Activated T-helper 17 cell treated with anti-CD3 and anti-CD28 coated beads, Interleukin-2, amount 50 U/mL, for 72 hours (primary cell): ENCODE results near the gene TUNAR. TPM values are rescaled to one million over a fixed set of nuclear protein-coding genes. Genes with fewer than 3 reads are reported as not detected.

Source experiments
- ATAC-seq: fragments of 150-1000 bp; cut with Tn5 transposase; replicated peaks from 2 replicates; pipeline ENCODE4 v1.10.0; 2021; ENCODE audit warnings: mild to moderate bottlenecking, moderate library complexity
- H3K27ac Mint-ChIP-seq: one replicate; pipeline ENCODE4 v1.8.0; 2022; ENCODE audit warnings: mixed read lengths
- H3K27me3 Mint-ChIP-seq: one replicate; pipeline ENCODE4 v1.8.0; 2022; ENCODE audit warnings: mixed read lengths
- H3K36me3 Mint-ChIP-seq: one replicate; pipeline ENCODE4 v1.8.0; 2022; ENCODE audit warnings: low read depth, mild to moderate bottlenecking, mixed read lengths
- H3K4me1 Mint-ChIP-seq: one replicate; pipeline ENCODE4 v1.8.0; 2022; ENCODE audit warnings: mixed read lengths
- H3K4me3 Mint-ChIP-seq: one replicate; pipeline ENCODE4 v1.8.0; 2022; ENCODE audit warnings: mild to moderate bottlenecking, mixed read lengths
- H3K9me3 Mint-ChIP-seq: one replicate; pipeline ENCODE4 v1.8.0; 2022; ENCODE audit warnings: mixed read lengths
- total RNA-seq, 2 donors: library from RNA; stranded (reverse); gene quantifications; one replicate each; pipeline ENCODE4 v1.2.3, GENCODE V29; 2022

The TUNAR gene
- total RNA-seq = not detected

DNA sequence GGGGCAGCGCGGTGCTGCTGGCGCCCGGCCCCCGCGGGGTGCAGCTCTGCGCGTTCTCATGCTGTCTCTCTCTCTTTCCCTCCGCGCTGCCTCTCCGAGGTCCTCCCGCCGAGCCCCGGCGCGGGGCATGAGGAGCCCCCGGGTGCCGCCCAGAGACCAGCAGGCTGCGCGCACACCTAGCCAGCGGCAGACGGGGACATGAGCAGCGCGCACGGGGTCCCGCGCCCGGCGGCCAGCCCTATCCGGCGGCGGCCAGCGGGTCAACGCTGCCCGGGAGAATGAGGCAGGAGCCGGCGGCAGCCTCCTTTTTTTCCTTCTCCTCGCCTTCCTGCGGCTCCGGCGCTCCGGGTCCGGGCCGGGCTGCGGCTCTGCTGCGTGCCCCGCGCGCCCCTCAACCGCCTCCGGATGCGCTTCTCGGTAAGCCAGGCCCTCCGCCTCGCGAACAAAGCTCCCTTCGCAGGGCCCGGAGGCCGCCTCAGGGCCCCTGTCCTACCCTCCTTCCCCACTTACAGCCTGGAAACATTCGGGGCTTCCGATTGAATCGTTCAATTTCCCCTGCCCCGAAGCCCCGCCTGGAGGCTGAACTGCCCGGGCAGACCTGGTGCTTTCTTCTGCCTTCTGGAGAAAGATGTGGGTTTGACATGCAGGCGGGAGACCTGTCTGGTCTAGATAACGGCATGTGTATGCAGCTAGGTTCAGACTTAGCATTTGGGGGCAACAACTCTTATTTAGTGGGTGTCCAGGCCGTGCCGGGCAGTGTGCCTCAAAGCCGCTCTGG, at the start of gene TUNAR:
Gene TUNAR, plus strand, starts transcription at position 72 of the 778 bp plus-strand sequence.
- ATAC-seq = no peak
- Mint-ChIP-seq H3K27me3 (peaks cover 42% of the 10 kb centered on the region), H3K9me3 (no peaks in the 10 kb centered on the region), H3K36me3 (no peaks in the 10 kb centered on the region), H3K4me1 (no peaks in the 10 kb centered on the region), H3K27ac (no peak within 1 kb of the TSS), H3K4me3 (peak within 1 kb of the TSS; percentile 7)

DNA sequence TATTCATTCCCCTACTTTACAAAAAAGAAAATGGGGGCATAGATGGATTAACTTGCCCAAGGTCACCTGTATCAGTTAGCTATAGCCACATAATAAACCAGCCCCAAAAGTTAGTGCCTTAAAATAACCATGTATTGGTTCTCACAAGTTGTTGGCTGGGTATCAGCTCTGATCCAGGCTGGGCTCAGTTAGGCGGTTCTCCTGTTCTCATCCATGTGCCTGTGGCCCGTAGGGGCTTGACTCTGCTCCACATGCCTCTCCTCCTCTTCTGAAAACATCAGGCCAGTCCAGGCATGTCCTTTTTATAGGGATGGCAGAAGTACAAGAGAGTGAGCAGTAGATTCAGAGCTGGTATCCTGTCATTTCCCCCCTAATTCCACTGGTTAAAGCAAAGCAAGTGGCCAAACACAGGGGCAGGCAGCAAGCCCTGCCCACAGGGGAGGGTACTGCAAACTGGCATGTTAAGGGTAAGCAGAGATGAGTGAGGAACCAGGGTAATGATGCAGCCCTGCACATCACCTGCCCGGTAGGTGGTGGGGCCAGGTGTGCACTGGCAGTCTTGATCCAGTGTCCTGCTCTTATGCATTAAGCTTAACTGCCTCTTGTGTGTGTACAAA, 47.9 kb upstream of the TUNAR start:
- Mint-ChIP-seq H3K36me3 (no peaks in the 10 kb centered on the region), H3K4me1 (no peaks in the 10 kb centered on the region), H3K9me3 (no peaks in the 10 kb centered on the region), H3K27me3 (peaks cover 35% of the 10 kb centered on the region), H3K27ac (no peak overlapping the region), H3K4me3 (no peak overlapping the region)
- ATAC-seq = no peak

DNA sequence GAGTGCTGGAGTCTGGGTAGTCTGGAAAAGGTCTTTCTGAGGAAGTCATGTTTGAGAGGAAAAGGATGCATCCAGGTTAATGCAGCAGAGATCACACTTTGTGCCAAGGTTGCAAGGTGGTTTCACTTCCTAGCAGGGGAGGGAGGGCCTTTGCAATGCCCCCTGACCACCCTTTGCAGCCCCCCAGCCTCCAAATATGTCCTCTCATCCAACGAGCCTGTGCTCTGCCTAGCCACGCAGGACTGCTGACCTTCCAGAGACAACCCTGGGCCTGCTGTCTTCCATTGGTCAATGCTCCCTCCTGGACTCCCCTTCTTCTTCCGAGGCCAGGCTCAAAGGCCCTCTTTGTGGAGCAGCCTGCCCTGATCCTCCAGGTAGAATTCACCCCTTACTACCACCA, 47.3 kb upstream of the TUNAR start:
- ATAC-seq = no peak
- Mint-ChIP-seq H3K27me3 (peaks cover 35% of the 10 kb centered on the region), H3K9me3 (no peaks in the 10 kb centered on the region), H3K4me3 (no peak overlapping the region), H3K4me1 (no peaks in the 10 kb centered on the region), H3K27ac (no peak overlapping the region), H3K36me3 (no peaks in the 10 kb centered on the region)

DNA sequence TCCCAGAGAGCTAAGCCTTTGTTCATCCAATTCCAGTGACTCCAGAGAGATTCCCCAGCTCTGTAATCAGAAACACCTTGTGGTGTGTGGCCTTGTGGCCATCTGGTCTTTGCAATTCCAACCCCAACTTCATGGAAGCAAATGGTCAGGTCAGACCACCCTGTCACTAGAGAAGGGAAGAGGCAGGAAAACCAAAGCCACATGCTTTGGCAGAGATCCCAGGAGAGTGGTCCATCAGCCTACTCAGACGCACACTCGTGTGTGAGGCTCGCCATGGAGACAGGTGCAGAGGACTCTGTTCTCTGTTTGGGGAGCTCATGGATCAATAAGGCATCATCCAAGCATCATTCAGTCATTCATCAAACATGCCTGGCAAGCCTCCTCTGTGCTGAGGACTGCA, 46.2 kb upstream of the TUNAR start:
- Mint-ChIP-seq H3K4me1 (no peaks in the 10 kb centered on the region), H3K27ac (no peak overlapping the region), H3K36me3 (no peaks in the 10 kb centered on the region), H3K27me3 (peaks cover 35% of the 10 kb centered on the region), H3K9me3 (no peaks in the 10 kb centered on the region), H3K4me3 (no peak overlapping the region)
- ATAC-seq = no peak

DNA sequence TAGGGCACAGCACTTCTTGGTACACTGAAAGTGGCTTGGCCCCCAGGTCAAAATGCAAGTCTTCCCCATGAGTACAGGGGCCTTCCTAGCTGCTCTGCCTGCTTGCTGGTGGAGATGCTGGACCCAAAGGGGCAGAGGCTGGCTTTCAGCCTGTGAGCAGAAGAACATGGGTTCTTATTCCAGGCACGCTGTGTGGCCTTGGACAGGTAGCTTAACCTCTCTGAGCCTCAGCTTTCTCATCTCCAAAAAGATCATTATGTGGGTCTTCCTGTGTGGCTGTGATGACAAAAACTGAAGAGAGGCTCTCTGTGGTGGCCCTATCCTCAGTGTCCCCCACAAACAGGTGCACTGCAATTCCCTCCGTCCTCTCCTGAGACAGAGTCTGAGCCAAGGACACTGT, 45.6 kb upstream of the TUNAR start:
- Mint-ChIP-seq H3K36me3 (no peaks in the 10 kb centered on the region), H3K27me3 (peaks cover 35% of the 10 kb centered on the region), H3K4me3 (no peak overlapping the region), H3K27ac (no peak overlapping the region), H3K4me1 (no peaks in the 10 kb centered on the region), H3K9me3 (no peaks in the 10 kb centered on the region)
- no peak for ATAC-seq

DNA sequence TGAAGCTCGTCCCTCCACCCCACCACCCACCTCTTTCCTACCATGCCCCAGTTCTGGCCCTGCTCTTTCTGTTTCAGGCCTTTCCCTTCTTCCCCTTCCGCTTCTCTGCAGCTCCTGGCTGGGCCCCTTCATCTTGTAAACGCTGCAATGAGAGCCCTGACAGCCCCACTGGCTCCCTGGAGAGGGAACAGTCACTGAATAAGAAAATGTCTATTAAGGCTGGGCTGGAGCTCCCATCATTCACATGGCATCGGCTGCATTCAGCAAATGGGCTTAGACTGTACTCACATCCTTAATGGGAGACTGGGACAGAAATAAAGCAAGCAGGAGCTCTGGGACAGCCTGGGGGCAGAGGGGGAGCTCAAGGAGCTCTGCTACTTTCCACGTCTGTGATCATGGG, 45.2 kb upstream of the TUNAR start:
- Mint-ChIP-seq H3K27ac (no peak overlapping the region), H3K36me3 (no peaks in the 10 kb centered on the region), H3K9me3 (no peaks in the 10 kb centered on the region), H3K4me3 (no peak overlapping the region), H3K4me1 (no peaks in the 10 kb centered on the region), H3K27me3 (peaks cover 35% of the 10 kb centered on the region)
- no peak for ATAC-seq

DNA sequence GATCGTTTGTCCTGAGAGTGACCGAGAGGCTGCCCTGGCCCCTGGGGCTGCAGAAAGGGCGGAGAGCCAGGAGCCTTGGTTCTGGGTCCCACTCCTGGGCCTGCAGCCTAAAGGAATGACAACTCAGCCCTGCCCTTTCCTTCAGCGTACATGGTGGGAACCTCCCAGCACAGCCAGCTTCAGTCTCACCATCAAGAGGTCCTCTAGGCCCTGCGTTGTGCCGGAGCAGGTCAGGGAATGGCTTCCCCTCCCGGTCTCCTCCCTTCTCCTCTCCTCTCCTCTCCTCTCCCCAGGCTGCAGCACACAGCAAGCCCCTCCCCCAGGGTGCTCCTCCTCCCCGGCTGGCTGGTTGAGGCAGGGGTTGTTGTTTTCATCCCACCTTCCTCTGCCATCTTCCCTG, 44.6 kb upstream of the TUNAR start:
- no peak overlapping the region for H3K27ac Mint-ChIP-seq
- no peak overlapping the region for H3K4me3 Mint-ChIP-seq
- ATAC-seq = no peak
- no peaks in the 10 kb centered on the region for H3K9me3 Mint-ChIP-seq
- no peaks in the 10 kb centered on the region for H3K36me3 Mint-ChIP-seq
- H3K27me3 Mint-ChIP-seq = peaks cover 32% of the 10 kb centered on the region
- no peaks in the 10 kb centered on the region for H3K4me1 Mint-ChIP-seq

DNA sequence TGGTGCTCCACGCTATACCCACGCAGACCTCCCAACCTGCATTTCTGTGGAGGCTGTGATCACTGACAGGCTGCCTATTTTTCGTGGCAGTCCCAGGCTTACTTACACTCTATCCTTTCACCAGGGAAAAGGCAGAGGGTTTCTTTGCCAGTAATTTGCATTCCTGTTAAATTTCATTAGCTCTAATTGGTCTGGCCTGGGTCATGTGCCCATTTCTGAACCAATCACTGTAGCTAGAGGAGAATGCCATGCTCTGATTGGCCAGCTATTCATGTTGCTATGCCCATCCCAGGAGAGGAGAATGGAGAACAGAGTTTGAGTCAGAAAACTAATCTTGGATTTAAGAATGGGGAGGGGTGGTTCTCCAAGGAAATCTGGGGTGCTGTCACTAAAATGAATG, 43.2 kb upstream of the TUNAR start:
- Mint-ChIP-seq H3K4me1 (no peaks in the 10 kb centered on the region), H3K27ac (no peak overlapping the region), H3K27me3 (peaks cover 28% of the 10 kb centered on the region), H3K4me3 (no peak overlapping the region), H3K9me3 (no peaks in the 10 kb centered on the region), H3K36me3 (no peaks in the 10 kb centered on the region)
- no peak for ATAC-seq

DNA sequence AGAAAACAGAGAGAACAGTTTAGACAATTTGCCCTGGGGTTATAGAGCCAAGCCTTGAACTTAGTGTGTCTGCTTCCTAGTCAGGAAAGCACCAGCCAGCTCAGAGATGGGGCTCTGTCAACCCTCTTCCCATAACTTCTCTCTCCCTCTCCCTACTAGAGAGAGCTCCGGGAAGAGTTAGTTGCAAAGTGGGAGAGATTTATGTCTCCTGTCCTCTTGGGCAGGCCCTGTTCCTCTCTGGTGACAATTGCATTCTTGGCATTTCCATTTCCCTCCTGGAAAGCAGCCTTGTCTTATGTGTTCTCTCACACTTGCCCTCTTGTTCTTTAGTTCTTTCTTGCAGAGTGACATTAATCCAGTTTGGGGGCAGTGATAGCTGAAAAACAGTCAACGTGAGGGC, 42.1 kb upstream of the TUNAR start:
- Mint-ChIP-seq H3K4me3 (no peak overlapping the region), H3K27ac (no peak overlapping the region), H3K36me3 (no peaks in the 10 kb centered on the region), H3K27me3 (peaks cover 27% of the 10 kb centered on the region), H3K9me3 (no peaks in the 10 kb centered on the region), H3K4me1 (no peaks in the 10 kb centered on the region)
- no peak for ATAC-seq

DNA sequence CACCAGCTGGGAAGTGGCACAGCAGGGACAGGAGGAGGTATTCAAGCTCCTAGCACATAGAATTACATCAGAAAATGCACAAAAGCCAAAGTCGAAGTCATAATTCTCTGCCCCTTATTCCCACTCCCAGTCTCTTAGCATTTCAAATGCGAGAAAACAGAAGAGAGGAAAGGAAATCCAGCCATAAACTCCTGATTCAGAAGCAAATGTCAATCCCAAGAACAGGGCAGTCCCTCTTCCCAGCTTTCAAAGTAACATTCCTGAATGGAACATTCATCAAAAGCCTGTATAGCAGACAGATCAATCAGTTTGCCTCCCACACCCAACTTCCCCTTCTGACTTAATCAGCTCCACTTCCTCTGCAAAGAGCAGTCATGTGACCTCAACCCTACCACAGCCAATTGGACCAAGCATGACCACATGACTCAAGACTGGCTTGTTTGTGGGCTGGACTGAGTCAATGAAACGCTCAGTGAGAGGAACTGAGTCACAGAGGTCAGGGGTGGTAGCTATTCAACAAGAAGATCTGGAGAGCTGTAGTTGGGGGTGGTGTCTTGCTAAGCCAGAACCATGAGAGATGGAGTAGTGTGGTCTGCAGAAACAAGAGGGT, 41.4 kb upstream of the TUNAR start:
- peaks cover 24% of the 10 kb centered on the region for H3K27me3 Mint-ChIP-seq
- peak; percentile 96 for ATAC-seq

DNA sequence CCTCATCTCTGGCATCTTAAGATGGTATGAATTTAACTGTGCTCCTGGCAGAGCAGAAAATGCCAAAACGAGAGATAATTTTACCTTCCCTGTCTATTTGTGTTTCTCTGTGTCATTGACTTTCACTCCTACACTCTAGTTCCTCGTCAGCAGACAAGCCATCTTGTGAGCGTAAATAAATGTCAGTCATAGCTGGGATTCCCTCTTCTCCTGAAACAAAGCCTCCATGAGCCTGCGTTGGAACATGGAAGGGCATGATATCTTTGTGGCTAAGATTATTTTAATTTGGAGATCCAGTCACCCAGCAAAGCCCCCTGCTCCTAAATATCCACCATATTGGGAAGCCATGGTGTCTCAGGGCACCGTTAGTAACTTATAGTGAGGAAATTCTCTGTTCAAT, 37.8 kb upstream of the TUNAR start:
- H3K9me3 Mint-ChIP-seq = no peaks in the 10 kb centered on the region

More for the DNA sequence above, 41.4 kb upstream of the TUNAR start:
- no peak overlapping the region for H3K27ac Mint-ChIP-seq
- no peaks in the 10 kb centered on the region for H3K36me3 Mint-ChIP-seq
- H3K4me1 Mint-ChIP-seq = no peaks in the 10 kb centered on the region
- no peak overlapping the region for H3K4me3 Mint-ChIP-seq
- H3K9me3 Mint-ChIP-seq = no peaks in the 10 kb centered on the region

DNA sequence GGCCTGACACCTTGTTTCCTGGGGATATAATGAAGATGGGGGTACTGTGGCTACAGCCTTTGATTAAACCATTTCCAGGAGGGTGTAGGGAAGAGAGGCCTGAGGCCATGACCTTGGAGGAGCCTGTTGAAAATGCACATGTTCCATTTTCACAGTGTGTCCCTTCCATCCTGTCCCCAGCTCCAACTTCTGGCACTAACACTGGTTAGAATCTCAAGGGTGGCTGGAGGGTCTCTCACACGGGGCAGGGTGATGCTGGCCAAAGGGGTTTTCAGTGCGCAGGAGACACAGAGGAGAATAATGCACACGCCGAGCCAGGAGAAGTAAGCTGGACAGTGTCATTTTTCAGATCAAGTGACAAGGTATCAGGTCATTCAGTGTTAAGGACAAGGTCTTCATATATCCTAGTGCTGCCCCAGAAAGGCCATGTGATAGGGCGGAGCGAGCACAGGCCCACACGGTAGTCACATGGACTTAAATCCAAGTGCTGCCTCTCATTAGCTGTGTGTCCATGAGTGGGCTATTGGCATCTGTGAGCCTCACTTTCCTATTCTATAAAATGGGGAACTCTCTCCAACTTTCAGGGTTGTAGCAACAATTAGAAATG, 36.4 kb upstream of the TUNAR start:
- Mint-ChIP-seq H3K4me3 (no peak overlapping the region), H3K27me3 (peaks cover 10% of the 10 kb centered on the region), H3K4me1 (no peaks in the 10 kb centered on the region), H3K36me3 (no peaks in the 10 kb centered on the region), H3K27ac (no peak overlapping the region), H3K9me3 (no peaks in the 10 kb centered on the region)
- no peak for ATAC-seq

More for the DNA sequence above, 37.8 kb upstream of the TUNAR start:
- no peak for ATAC-seq
- H3K4me3 Mint-ChIP-seq = no peak overlapping the region
- no peak overlapping the region for H3K27ac Mint-ChIP-seq
- no peaks in the 10 kb centered on the region for H3K36me3 Mint-ChIP-seq
- H3K4me1 Mint-ChIP-seq = no peaks in the 10 kb centered on the region
- H3K27me3 Mint-ChIP-seq = peaks cover 10% of the 10 kb centered on the region

DNA sequence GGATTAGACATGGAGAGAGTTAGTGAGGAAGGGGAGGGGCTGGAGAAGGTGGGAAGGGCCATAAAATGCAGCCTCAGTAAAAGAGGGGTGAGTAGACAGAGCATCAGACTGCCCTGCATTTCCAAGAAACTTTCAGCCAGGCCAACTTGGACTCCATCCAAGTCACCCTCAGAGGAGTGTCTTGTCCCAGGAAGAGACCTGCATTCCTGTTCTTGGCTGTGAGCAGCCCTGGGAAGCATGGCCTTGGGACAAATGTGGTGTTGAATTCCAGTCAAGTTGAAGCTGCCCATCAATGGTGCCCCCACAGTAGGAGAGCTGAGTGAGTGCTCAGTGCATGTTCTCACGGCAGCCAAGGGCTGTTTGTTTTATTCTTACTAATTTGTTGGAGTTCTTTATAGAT, 35.0 kb upstream of the TUNAR start:
- no peaks in the 10 kb centered on the region for H3K4me1 Mint-ChIP-seq
- no peak overlapping the region for H3K4me3 Mint-ChIP-seq
- peaks cover 17% of the 10 kb centered on the region for H3K27me3 Mint-ChIP-seq
- H3K36me3 Mint-ChIP-seq = no peaks in the 10 kb centered on the region
- no peak for ATAC-seq
- H3K9me3 Mint-ChIP-seq = no peaks in the 10 kb centered on the region
- no peak overlapping the region for H3K27ac Mint-ChIP-seq

DNA sequence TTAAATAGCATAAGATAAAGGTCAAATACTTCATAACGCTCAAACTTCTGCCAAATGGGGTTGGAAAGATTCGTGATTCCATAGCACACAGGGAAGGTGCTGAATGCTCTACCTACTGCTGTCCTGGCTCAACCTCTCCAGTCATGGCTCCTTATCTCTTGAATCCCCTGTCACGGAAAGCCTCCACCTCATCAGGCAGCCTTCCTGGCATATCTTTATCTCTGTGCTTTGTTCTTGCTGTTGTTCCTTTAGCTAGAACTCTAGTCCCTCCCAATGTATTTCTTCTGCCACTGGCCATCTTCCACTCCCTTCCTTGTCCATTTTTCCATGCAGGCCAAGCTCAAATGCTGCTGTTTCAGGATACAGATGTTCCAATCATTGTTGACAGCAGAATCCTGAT, 26.9 kb upstream of the TUNAR start:
- no peaks in the 10 kb centered on the region for H3K4me1 Mint-ChIP-seq
- no peak overlapping the region for H3K4me3 Mint-ChIP-seq
- no peaks in the 10 kb centered on the region for H3K36me3 Mint-ChIP-seq
- ATAC-seq = no peak
- H3K9me3 Mint-ChIP-seq = no peaks in the 10 kb centered on the region
- no peak overlapping the region for H3K27ac Mint-ChIP-seq
- H3K27me3 Mint-ChIP-seq = peaks cover 24% of the 10 kb centered on the region

DNA sequence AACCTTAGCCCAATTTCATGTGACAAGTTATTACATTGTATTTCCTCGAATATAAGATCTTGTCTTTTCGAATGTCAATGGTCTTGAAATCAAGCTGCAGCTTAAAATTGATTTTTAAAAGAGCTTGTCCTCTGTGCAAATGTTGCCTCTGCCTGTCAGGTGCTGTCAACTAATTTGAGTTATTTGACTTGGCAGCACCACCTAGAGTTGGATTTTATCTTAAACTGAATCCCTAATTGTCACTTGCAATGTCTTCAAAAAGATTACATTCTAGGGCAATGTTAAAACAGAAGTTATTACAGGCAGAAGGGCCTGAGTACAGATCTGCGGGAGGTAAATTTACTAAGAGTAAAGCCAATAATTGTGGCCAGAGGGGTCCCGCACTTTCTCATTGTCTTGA, 26.2 kb upstream of the TUNAR start:
- H3K36me3 Mint-ChIP-seq = no peaks in the 10 kb centered on the region
- ATAC-seq = no peak
- no peaks in the 10 kb centered on the region for H3K4me1 Mint-ChIP-seq
- no peaks in the 10 kb centered on the region for H3K9me3 Mint-ChIP-seq
- H3K27ac Mint-ChIP-seq = no peak overlapping the region
- H3K4me3 Mint-ChIP-seq = no peak overlapping the region
- peaks cover 25% of the 10 kb centered on the region for H3K27me3 Mint-ChIP-seq
